Raji (cell line): ENCODE results near the gene C6orf89.

Experiments used
- POLR2A ChIP-seq: IDR thresholded peaks from 2 replicates; pipeline ENCODE4 v1.6.1; 2011; ENCODE audit warnings: low read depth, low read length, control low read depth; ENCODE audit not compliant: insufficient read depth

Gene C6orf89

GRCh38 chr6:36847991-36848390 lies 37.8 kb upstream of the C6orf89 start:
- no peak for TF ChIP-seq POLR2A

GRCh38 chr6:36848658-36849441 lies 36.9 kb upstream of the C6orf89 start:
- TF ChIP-seq POLR2A, result no peak

GRCh38 chr6:36850021-36850420 lies 35.7 kb upstream of the C6orf89 start:
- no peak for TF ChIP-seq POLR2A

GRCh38 chr6:36851149-36851614 lies 34.6 kb upstream of the C6orf89 start:
- no peak for TF ChIP-seq POLR2A

GRCh38 chr6:36851626-36852025 lies 34.1 kb upstream of the C6orf89 start:
- no peak for TF ChIP-seq POLR2A

GRCh38 chr6:36852481-36853147 lies 33.1 kb upstream of the C6orf89 start:
- TF ChIP-seq POLR2A, result no peak

GRCh38 chr6:36853325-36853724 lies 32.4 kb upstream of the C6orf89 start:
- TF ChIP-seq POLR2A, result no peak

- no peak for TF ChIP-seq POLR2A
Observed at GRCh38 chr6:36855750-36856149, 30.0 kb upstream of the C6orf89 start.

- no peak for TF ChIP-seq POLR2A
Observed at GRCh38 chr6:36856277-36856676, 29.5 kb upstream of the C6orf89 start.

- TF ChIP-seq POLR2A, result no peak
Observed at GRCh38 chr6:36857325-36857724, 28.4 kb upstream of the C6orf89 start.

GRCh38 chr6:36858407-36858981 lies 27.3 kb upstream of the C6orf89 start:
- no peak for TF ChIP-seq POLR2A

- no peak for TF ChIP-seq POLR2A
Observed at GRCh38 chr6:36860126-36860525, 25.6 kb upstream of the C6orf89 start.

- TF ChIP-seq POLR2A, result no peak
Observed at GRCh38 chr6:36862164-36862847, 23.4 kb upstream of the C6orf89 start.

- no peak for TF ChIP-seq POLR2A
Observed at GRCh38 chr6:36862848-36863382, 22.8 kb upstream of the C6orf89 start.
